ENCODE measurements around the gene HAPLN2.
A peak's percentile ranks its signal among the peaks of the same experiment; 100 is the strongest.
"Not testable (repeated sequence)": the region's sequence is repeated elsewhere in the genome, so short reads cannot be mapped to it uniquely, and the experiment has no call there.

HAPLN2 gene

GRCh38 chr1:156618853-156619581 is at the start of gene HAPLN2:
TSS of gene HAPLN2 (plus strand) at chr1:156619415. CDS start at chr1:156623491, 4,076 bp downstream.
- DNase-seq: no peak

DNA sequence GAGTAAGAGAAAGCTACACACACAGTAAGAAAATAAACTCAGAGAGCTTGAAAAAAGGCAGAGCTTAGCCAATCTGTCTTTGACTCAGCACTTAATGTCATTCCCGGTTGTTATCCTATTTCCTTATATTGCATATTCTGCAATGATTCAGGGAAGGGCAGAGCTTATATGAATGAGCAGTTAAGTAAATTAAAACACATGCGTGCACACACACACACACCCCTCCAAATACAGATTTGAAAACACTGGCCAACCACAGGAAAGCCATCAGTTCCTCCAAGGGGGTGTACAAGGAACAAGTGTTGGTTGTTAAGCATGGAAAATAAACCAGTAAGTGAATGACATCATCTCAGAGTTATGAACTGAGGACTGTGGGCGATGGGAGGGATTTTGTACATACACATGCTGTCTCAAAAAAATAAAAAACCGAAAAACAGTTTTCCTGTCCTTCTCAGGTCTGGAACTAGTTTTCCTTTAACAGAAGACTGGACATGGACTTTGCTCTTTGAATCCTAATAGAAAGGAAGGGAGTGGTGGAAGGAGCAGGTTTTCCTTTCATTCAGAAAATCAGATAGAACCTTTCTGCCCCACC is 47.9 kb upstream of the HAPLN2 start:
- DNase-seq: peak; percentile 19

GRCh38 chr1:156571919-156572662 is 47.1 kb upstream of the HAPLN2 start, which contains the start of gene IQGAP3:
TSS of gene IQGAP3 (minus strand) at chr1:156572565. CDS start at chr1:156572529, 36 bp downstream.
- DNase-seq: peak; percentile 59

- no peak for DNase-seq
These were observed 46.6 kb upstream of the HAPLN2 start for GRCh38 chr1:156572663-156573018.

GRCh38 chr1:156574039-156574633 is 45.1 kb upstream of the HAPLN2 start:
- DNase-seq: no peak

GRCh38 chr1:156577550-156577949 is 41.7 kb upstream of the HAPLN2 start:
- DNase-seq: no peak

GRCh38 chr1:156578055-156578454 is 41.2 kb upstream of the HAPLN2 start:
- no peak for DNase-seq

DNA sequence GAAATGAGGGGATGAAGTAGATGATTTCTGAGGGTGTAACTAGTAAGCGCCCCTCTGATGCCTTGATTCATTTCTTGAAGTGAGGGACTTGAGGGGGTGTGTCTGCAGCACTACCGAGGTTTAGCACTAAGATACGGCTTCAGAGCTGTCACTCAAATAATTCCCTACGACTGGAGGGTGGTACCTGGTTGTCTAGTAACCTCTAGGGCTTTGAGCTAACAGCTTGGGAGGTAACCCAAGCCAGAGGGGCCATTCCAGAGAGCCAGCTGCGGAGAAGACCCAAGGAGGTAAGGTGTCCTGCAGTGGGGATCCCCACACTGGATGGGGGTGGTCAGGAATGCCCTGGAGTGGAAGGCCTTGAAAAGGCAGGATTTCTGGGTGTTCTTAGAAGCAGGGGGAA is 39.7 kb upstream of the HAPLN2 start, which contains the start of gene TTC24:
Gene TTC24, plus strand, starts transcription at position 252 of the 400 bp plus-strand sequence. CDS start 1,642 bp downstream, outside the sequence.
- DNase-seq: no peak

GRCh38 chr1:156581661-156582387 is 37.4 kb upstream of the HAPLN2 start:
- DNase-seq: no peak

GRCh38 chr1:156582388-156583017 is 36.7 kb upstream of the HAPLN2 start:
- DNase-seq: no peak

DNA sequence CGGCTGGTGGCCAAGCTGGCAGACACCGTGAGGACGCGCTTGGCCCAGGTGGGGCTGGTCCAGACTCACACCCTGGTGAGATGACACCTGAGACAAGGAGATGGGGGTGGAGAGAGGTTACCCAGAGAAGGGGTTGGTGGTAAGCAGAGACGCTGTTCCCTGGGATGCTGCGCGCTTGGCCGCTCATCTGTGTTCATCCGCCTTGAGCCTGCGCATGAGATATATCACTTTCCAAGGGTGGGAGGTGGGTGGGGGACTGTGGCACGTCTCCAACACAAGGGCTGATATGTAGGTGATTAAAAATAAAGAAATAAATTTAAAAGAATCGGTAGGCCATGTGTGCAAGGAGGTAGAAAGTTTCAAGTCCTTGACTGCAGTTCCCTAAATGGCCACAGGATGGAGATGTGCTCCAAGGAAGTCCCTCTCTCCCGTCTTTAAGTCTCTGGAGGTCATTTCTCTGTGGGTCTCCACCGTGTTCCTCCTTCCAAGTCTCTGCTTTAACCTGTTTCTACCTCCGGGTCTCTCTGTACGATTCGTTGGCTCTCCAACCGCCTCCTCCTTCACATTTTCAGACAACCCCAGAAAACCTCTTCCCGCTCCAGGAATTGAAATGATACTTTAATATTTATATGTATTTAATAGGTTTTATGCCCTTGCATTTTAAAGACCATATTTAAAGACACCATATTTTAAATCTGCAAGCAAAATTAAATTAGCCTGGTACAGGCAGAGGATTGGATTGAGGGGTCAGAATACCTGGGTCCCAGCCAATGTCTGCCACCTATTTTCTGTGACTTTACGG is 35.2 kb upstream of the HAPLN2 start:
- peak; percentile 71 for DNase-seq

GRCh38 chr1:156584813-156585212 is 34.4 kb upstream of the HAPLN2 start:
- no peak for DNase-seq

DNA sequence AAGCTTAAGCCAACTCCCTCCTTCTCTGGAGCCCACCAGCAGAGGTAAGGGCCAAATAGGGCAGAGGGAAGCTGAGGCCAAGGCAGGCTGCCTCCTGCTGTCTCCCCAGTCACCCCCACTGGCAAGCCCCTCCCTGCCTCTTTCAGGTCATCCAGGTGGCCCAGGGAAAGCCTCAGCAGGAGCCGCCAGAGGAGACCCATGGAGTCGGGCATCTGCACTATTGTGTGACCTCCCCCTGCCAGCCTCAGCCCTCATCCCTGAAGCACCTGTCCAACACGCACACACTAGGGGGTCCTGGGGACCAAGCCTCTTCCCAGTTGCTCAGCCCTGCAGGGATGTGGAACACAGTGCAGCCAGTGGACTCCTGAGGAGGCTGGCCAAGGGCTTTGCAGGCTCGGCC is 32.9 kb upstream of the HAPLN2 start:
- DNase-seq: no peak

GRCh38 chr1:156586892-156587477 is 32.2 kb upstream of the HAPLN2 start:
- no peak for DNase-seq

DNA sequence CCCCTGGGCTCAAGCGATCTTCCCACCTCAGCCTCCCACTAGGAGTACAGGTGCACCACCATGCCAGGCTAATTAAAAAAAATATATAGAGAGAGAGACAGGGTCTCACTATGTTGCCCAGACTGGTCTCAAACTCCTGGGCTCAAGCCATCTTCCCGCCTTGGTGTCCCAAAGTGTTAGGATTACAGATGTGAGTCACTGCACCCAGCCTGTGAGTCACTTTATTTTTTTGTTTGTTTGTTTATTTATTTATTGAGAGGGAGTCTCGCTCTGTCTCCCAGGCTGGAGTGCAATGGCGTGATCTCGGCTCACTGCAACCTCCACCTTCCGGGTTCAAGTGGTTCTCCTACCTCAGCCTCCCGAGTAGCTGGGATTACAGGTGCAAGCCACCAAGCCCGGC is 31.3 kb upstream of the HAPLN2 start:
- DNase-seq: not testable (repeated sequence)

DNA sequence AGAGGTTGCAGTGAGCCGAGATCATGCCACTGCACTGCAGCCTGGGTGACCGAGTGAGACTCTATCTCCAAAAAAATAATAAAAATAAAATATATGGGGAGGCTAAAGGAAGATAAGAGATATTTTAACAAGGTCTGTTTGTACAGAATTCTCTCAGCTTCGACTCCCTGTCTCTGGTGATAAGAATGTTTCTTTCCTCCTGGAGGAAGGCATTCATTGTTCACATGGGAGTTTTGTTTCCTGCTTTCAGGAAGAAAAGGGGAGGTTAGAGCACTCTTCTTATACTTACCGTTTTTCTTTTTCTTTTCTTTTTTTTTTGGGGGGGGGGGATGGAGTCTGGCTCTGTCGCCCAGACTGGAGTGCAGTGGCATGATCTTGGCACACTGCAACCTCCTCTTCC is 29.7 kb upstream of the HAPLN2 start:
- no peak for DNase-seq

- no peak for DNase-seq
These were observed 28.7 kb upstream of the HAPLN2 start for GRCh38 chr1:156590326-156591180.

DNA sequence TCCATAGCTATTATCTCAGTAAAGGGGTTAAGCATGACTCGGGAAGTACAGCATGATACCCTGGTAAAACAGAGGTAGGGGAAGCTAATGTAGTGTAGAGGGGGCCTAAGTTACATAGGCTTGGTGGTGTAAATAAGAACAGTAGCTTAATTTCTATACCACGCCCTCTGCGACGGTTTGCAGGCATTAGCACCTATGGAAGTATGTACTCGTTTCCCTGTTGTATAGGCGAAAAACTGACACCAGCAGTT is 28.1 kb upstream of the HAPLN2 start:
- DNase-seq: no peak

DNA sequence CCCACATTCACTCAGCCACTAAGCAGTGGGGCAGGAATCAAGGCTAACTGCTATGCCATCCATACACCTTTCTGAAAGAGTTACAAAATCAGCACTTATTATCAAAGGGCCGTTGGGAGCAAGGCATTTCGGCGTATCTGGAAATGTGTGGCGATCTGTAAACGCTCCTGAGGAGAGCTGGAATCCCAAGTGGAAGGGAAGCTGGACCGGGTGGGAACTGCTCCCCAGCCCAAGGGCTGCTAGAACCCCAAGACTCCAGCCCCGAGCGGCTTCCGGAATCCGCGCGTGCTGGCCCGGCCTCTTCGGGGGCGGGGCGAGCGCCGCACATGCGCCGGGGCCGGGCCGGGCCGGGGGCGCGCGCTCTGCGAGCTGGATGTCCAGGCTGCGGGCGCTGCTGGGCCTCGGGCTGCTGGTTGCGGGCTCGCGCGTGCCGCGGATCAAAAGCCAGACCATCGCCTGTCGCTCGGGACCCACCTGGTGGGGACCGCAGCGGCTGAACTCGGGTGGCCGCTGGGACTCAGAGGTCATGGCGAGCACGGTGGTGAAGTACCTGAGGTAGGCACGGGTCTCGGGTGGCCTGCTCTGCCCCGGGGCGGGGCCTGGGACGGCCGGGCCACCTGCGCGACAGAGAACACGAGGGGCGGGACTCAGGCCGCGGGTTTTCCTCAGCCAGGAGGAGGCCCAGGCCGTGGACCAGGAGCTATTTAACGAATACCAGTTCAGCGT is 27.6 kb upstream of the HAPLN2 start, which contains the start of gene NAXE:
Gene NAXE, plus strand, starts transcription at position 345 of the 726 bp plus-strand sequence. Its CDS starts 29 bp downstream, at position 374.
- DNase-seq: peak; percentile 52

Data from GDM1 (cell line).